ENCODE results near the gene RBM33. TPM values are rescaled to one million over a fixed set of nuclear protein-coding genes. Genes with fewer than 3 reads are reported as not detected.

RBM33 gene
- total RNA-seq, 1 donor from 2014 or later, result 67.2 TPM

DNA sequence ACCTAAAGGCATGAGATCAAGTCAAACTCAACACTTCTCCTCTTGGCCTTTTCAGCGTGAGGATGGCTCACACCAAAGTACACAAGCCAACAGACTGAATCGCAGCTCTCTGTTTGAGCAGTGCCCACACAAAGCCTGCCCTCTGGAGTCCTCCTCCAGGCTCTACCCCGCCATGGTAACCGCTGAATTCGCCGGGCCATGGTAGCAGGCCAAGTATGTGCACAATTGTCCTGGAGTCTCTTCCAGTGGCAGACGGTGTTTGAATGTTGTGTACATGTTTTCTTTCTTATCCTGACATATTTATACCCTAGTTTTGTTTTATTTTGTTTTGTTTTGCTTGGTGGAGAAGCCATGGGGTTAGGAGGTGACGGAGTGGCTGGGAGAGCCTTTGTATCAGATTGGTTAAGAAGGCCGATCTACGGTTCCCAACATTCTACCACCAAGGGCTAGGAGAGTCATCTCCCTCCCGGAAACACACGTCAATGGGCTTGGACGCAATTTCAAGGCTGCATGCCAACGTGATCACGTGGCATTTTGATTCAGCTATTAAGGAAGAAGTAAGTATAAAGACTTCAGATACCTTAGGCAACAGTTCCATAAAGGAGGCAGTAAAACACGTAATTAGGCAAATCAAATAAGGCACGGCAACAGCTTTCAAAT lies 179.9 kb downstream of the RBM33 start:
- no peak for TF ChIP-seq CTCF (conservative IDR thresholded peaks at IDR 0.05)
- no peaks in the 10 kb centered on the region for H3K9me3 Mint-ChIP-seq
- no peak overlapping the region for H3K4me3 Mint-ChIP-seq
- DNase-seq (ENCODE audit: extremely low spot score, unreplicated experiment), result no peak
- peaks cover 53% of the 10 kb centered on the region for H3K27me3 Mint-ChIP-seq
- H3K36me3 Mint-ChIP-seq, result no peaks in the 10 kb centered on the region
- H3K27ac Mint-ChIP-seq, result no peak overlapping the region
- H3K4me1 Mint-ChIP-seq (ENCODE audit: unreplicated experiment), result no peaks in the 10 kb centered on the region

DNA sequence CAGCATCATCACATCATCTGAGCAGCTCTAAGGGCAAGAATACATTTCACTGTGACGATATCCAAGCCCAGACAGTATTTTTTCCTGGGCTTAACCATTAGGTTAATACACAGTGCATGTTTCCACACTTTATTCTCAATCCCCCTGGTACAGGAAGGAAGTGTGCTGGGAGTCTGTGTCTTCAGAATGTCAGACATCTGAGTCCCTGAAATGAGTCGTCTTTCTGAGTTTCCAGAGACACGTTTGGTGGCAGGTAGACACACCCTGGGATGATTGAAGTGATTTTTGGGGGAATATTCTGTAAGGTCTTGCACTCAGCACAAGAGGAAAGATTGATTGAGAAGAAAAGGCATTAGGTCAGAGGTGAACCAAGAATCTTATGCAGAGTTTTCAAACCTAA lies 180.9 kb downstream of the RBM33 start:
- DNase-seq (ENCODE audit: extremely low spot score, unreplicated experiment), result no peak
- no peak for TF ChIP-seq CTCF (conservative IDR thresholded peaks at IDR 0.05)
- Mint-ChIP-seq H3K27me3 (peaks cover 49% of the 10 kb centered on the region), H3K4me1 (ENCODE audit: unreplicated experiment) (no peaks in the 10 kb centered on the region), H3K9me3 (no peaks in the 10 kb centered on the region), H3K4me3 (no peak overlapping the region), H3K36me3 (no peaks in the 10 kb centered on the region), H3K27ac (no peak overlapping the region)

- Mint-ChIP-seq H3K27ac (no peak overlapping the region), H3K4me3 (no peak overlapping the region), H3K9me3 (no peaks in the 10 kb centered on the region), H3K4me1 (ENCODE audit: unreplicated experiment) (peaks cover 3% of the 10 kb centered on the region), H3K27me3 (peaks cover 20% of the 10 kb centered on the region), H3K36me3 (no peaks in the 10 kb centered on the region)
- TF ChIP-seq CTCF (conservative IDR thresholded peaks at IDR 0.05), result no peak
- no peak for DNase-seq (ENCODE audit: extremely low spot score, unreplicated experiment)
Observed at GRCh38 chr7:155829796-155830470, 185.5 kb downstream of the RBM33 start.

Other genes starting within 250 kb of the RBM33 start
- gene EN2, start 186.5 kb upstream of the RBM33 start, total RNA-seq (ENCODE audit: low replicate concordance), result 0.07 and 0.94 TPM in 2 replicates
- not detected in 2 replicates for gene CNPY1, start 98.1 kb upstream of the RBM33 start, total RNA-seq (ENCODE audit: low replicate concordance)
- 24.9 and 28.3 TPM in 2 replicates for gene SHH, start 167.8 kb downstream of the RBM33 start, total RNA-seq (ENCODE audit: low replicate concordance)

Data from type B pancreatic cell (in vitro differentiated cells).